SK-N-SH (cell line): Measurements from ENCODE around the gene ZNF677. TPM values are rescaled to one million over a fixed set of nuclear protein-coding genes. Genes with fewer than 3 reads are reported as not detected.
"Not testable (repeated sequence)": the region's sequence is repeated elsewhere in the genome, so short reads cannot be mapped to it uniquely, and the experiment has no call there.

Experiments
- CTCF ChIA-PET: fragments of 300-600, 350-600 bp; formaldehyde crosslinking; extraction: SDS; loops from one replicate; lab custom pipeline; 2021; lab: Yijun Ruan, JAX
- POLR2A ChIA-PET: fragments of 350-600 bp; sonication (Branson Sonifier 250); formaldehyde crosslinking; extraction: SDS; loops from one replicate; lab custom pipeline; 2020; ENCODE audit warnings: antibody characterized with exemption, inconsistent platforms; lab: Yijun Ruan, JAX
- DNase-seq: peaks from one replicate; pipeline ENCODE4 v3.0.0; 2012
- H2AFZ ChIP-seq: fragments of 200-600 bp; sonication (generic); 2 replicates; pipeline ENCODE4 v1.8.1; 2016; ENCODE audit warnings: antibody characterized with exemption, mild to moderate bottlenecking, low read depth
- H3F3A ChIP-seq: fragments of 200-600 bp; sonication (generic); replicated peaks from 2 replicates; pipeline ENCODE3; 2016; ENCODE audit warnings: antibody characterized with exemption, mild to moderate bottlenecking; ENCODE audit not compliant: insufficient read depth
- H3K27ac ChIP-seq, 2 experiments: fragments of 200-500 bp in 1 of 2; fragments of 200-600 bp in 1 of 2; sonication (Bioruptor generic) in 1 of 2; sonication (generic), shearing (Covaris generic) in 1 of 2; 2 replicates each; pipeline versions ENCODE4 v1.5.1 to v1.6.1; 2014 to 2016; ENCODE audit warnings: low read depth in 2 of 2, inconsistent platforms in 1 of 2, low read length in 1 of 2, mild to moderate bottlenecking in 1 of 2, mixed read lengths in 1 of 2
- H3K27me3 ChIP-seq: fragments of 200-600 bp; sonication (generic), shearing (Covaris generic); 2 replicates; pipeline ENCODE4 v1.6.1; 2016; ENCODE audit warnings: mixed run types; ENCODE audit not compliant: insufficient read depth
- H3K36me3 ChIP-seq, 2 experiments: fragments of 200-500 bp in 1 of 2; fragments of 200-600 bp in 1 of 2; sonication (Bioruptor generic) in 1 of 2; sonication (generic) in 1 of 2; replicated peaks in 1 of 2; 2 replicates each; pipeline versions ENCODE3 to v1.5.1; 2014 to 2016; ENCODE audit warnings: low read length in 1 of 2, mild to moderate bottlenecking in 1 of 2; ENCODE audit not compliant: insufficient read depth in 2 of 2, control insufficient read depth in 1 of 2
- H3K4me1 ChIP-seq, 2 experiments: fragments of 200-500 bp in 1 of 2; fragments of 200-600 bp in 1 of 2; sonication (Bioruptor generic) in 1 of 2; sonication (generic), shearing (Covaris generic) in 1 of 2; 2 replicates each; pipeline versions ENCODE4 v1.5.1 to v1.6.1; 2014 to 2016; ENCODE audit warnings: low read depth in 1 of 2, low read length in 1 of 2, mixed run types in 1 of 2; ENCODE audit not compliant: insufficient read depth in 2 of 2, control insufficient read depth in 1 of 2
- H3K4me2 ChIP-seq: fragments of 200-600 bp; sonication (generic), shearing (Covaris generic); 2 replicates; pipeline ENCODE4 v1.6.1; 2017; ENCODE audit warnings: mixed run types
- H3K4me3 ChIP-seq, 2 experiments: fragments of 200-500 bp in 1 of 2; fragments of 200-600 bp in 1 of 2; sonication (Bioruptor generic) in 1 of 2; sonication (generic), shearing (Covaris generic) in 1 of 2; 2 replicates each; pipeline versions ENCODE4 v1.5.1 to v1.8.1; 2014 to 2016; ENCODE audit warnings: low read depth in 2 of 2, inconsistent platforms in 1 of 2, low read length in 1 of 2, mild to moderate bottlenecking in 1 of 2, mixed read lengths in 1 of 2, moderate library complexity in 1 of 2
- H3K79me2 ChIP-seq: fragments of 200-600 bp; sonication (generic); 2 replicates; pipeline ENCODE4 v1.8.1; 2017; ENCODE audit warnings: mild to moderate bottlenecking; ENCODE audit not compliant: insufficient read depth
- H3K9ac ChIP-seq: fragments of 200-600 bp; sonication (generic); 2 replicates; pipeline ENCODE4 v1.6.1; 2017; ENCODE audit warnings: mixed run types
- H3K9me2 ChIP-seq: fragments of 200-600 bp; sonication (generic); 2 replicates; pipeline ENCODE4 v1.6.1; 2017; ENCODE audit warnings: mixed run types
- H3K9me3 ChIP-seq: fragments of 200-600 bp; sonication (generic); 2 replicates; pipeline ENCODE4 v1.6.1; 2017; ENCODE audit warnings: mixed run types, mild to moderate bottlenecking, moderate library complexity
- H4K20me1 ChIP-seq: fragments of 200-600 bp; sonication (generic); 2 replicates; pipeline ENCODE4 v1.6.1; 2017; ENCODE audit warnings: mild to moderate bottlenecking, mixed run types; ENCODE audit not compliant: insufficient read depth
- CHD2 ChIP-seq: fragments of 150-350 bp; IDR thresholded peaks from 2 replicates; pipeline ENCODE4 v1.6.1; 2018; ENCODE audit warnings: low read length; ENCODE audit not compliant: partially characterized antibody
- EP300 ChIP-seq, 2 experiments: IDR thresholded peaks; 2 replicates each; pipeline versions ENCODE4 v1.4.0 to v1.6.1; 2012; ENCODE audit warnings: borderline replicate concordance in 1 of 2, low read depth in 1 of 2, low read length in 1 of 2
- EZH2phosphoT487 ChIP-seq: fragments of 200-600 bp; sonication (generic); IDR thresholded peaks from 2 replicates; pipeline ENCODE4 v1.6.1; 2017; ENCODE audit warnings: low read depth, mixed run types, mild to moderate bottlenecking, antibody characterized with exemption, moderate library complexity, borderline replicate concordance
- FOXJ3 ChIP-seq: sonication (generic); formaldehyde crosslinking; IDR thresholded peaks from 2 replicates; pipeline ENCODE4 v1.5.1; 2020; ENCODE audit warnings: mild to moderate bottlenecking, missing genetic modification reagents
- GABPA ChIP-seq: IDR thresholded peaks from 2 replicates; pipeline ENCODE4 v1.4.0; 2012; ENCODE audit warnings: low read depth, mild to moderate bottlenecking
- GATA2 ChIP-seq: sonication (generic); formaldehyde crosslinking; IDR thresholded peaks from 2 replicates; pipeline ENCODE4 v1.5.0; 2020; ENCODE audit warnings: mild to moderate bottlenecking, missing genetic modification reagents
- PBX3 ChIP-seq: IDR thresholded peaks from 2 replicates; pipeline ENCODE4; 2012
- POLR2AphosphoS5 ChIP-seq: IDR thresholded peaks from 2 replicates; pipeline ENCODE4 v1.6.1; 2012; ENCODE audit warnings: low read depth, low read length
- RAD21 ChIP-seq: IDR thresholded peaks from 2 replicates; pipeline ENCODE4 v1.6.1; 2012; ENCODE audit warnings: mild to moderate bottlenecking, low read length
- RXRA ChIP-seq: IDR thresholded peaks from 2 replicates; pipeline ENCODE4 v1.4.0; 2012; ENCODE audit warnings: low read depth, mild to moderate bottlenecking, borderline replicate concordance
- SIN3A ChIP-seq: IDR thresholded peaks from 2 replicates; pipeline ENCODE4 v1.6.1; 2012; ENCODE audit warnings: low read depth, mild to moderate bottlenecking, low read length, moderate library complexity, borderline replicate concordance
- TAF1 ChIP-seq: IDR thresholded peaks from 2 replicates; pipeline ENCODE4 v1.6.1; 2012; ENCODE audit warnings: low read depth, mild to moderate bottlenecking, low read length, moderate library complexity, borderline replicate concordance
- TCF12 ChIP-seq: IDR thresholded peaks from 2 replicates; pipeline ENCODE4 v1.4.0; 2012
- TEAD4 ChIP-seq: IDR thresholded peaks from 2 replicates; pipeline ENCODE4 v1.4.0; 2012; ENCODE audit warnings: mild to moderate bottlenecking, borderline replicate concordance; ENCODE audit not compliant: insufficient read depth
- USF2 ChIP-seq: fragments of 150-350 bp; IDR thresholded peaks from 2 replicates; pipeline ENCODE4 v1.6.1; 2017; ENCODE audit warnings: antibody characterized with exemption, low read length, low read depth, borderline replicate concordance
- ZBTB33 ChIP-seq: IDR thresholded peaks from 2 replicates; pipeline ENCODE4 v1.4.0; 2012; ENCODE audit warnings: low read depth, borderline replicate concordance
- WGBS: methylation state at CpG from one replicate; pipeline ENCODE4 v1.1.6; 2017; ENCODE audit warnings: low lambda C conversion rate; 5-methylcytosine and 5-hydroxymethylcytosine counted together
- polyA plus RNA-seq, 3 experiments: library from polyadenylated mRNA; depleted of rRNA; stranded (reverse); fragments of >200 nt; gene quantifications; 2 replicates each; pipeline ENCODE4 v1.2.3, GENCODE V29; 2012

ZNF677 gene
- polyA plus RNA-seq, 1 of the 3 experiments (the other 2 are of a cell fraction) = 6.8 TPM

GRCh38 chr19:53192771-53193534 lies 61.7 kb downstream of the ZNF677 start, which contains the start of gene ZNF665 (continued):
- TF ChIP-seq CHD2 = no peak
- no peak for TF ChIP-seq TEAD4
- TF ChIP-seq RXRA = no peak
- no peak for TF ChIP-seq TCF12
- TF ChIP-seq TAF1 = no peak; the same call in 1 of the 2 replicates
- no peak for TF ChIP-seq ZBTB33
- TF ChIP-seq EP300 (IDR thresholded peaks at IDR 0.05; ENCODE audit: borderline replicate concordance in 1 of 2, low read depth in 1 of 2, low read length in 1 of 2) = no peak
- TF ChIP-seq FOXJ3 (CRISPR knock-in tag) = no peak
- peak; percentile 72 for TF ChIP-seq GABPA
- no peak for TF ChIP-seq EZH2phosphoT487
- no peak for TF ChIP-seq USF2
- no peak for TF ChIP-seq PBX3
- TF ChIP-seq POLR2AphosphoS5 = peak; percentile 93
- no peak for TF ChIP-seq RAD21
- TF ChIP-seq GATA2 (CRISPR knock-in tag) = no peak

GRCh38 chr19:53190253-53190652 lies 64.4 kb downstream of the ZNF677 start:
- POLR2A ChIA-PET = no interaction called here
- Histone ChIP-seq H3K4me3 (no peak overlapping the region), H3K9me3 (no peaks in the 10 kb centered on the region), H3F3A (no peaks in the 10 kb centered on the region), H3K4me2 (no peak overlapping the region), H3K79me2 (no peaks in the 10 kb centered on the region; the same call in 1 of the 2 replicates), H4K20me1 (no peaks in the 10 kb centered on the region), H2AFZ (no peak overlapping the region), H3K9ac (no peak overlapping the region), H3K4me1 (peaks cover 0 to 3% of the 10 kb centered on the region in 2 experiments; a peak in 1 of 4 replicates), H3K9me2 (no peaks in the 10 kb centered on the region), H3K36me3 (peaks cover 2 to 6% of the 10 kb centered on the region in 2 experiments), H3K27me3 (no peaks in the 10 kb centered on the region), H3K27ac (no peak overlapping the region)
- CTCF ChIA-PET = interaction anchor here (1.1 kb wide), 1 partner anchor 235 kb away, joined by 3 read pairs; no protein-coding TSS in a partner anchor
- WGBS = 75% methylated on average over 3 of the region's 3 CpGs
- DNase-seq = no peak
- TF ChIP-seq RXRA = no peak
- TF ChIP-seq SIN3A = no peak

DNA sequence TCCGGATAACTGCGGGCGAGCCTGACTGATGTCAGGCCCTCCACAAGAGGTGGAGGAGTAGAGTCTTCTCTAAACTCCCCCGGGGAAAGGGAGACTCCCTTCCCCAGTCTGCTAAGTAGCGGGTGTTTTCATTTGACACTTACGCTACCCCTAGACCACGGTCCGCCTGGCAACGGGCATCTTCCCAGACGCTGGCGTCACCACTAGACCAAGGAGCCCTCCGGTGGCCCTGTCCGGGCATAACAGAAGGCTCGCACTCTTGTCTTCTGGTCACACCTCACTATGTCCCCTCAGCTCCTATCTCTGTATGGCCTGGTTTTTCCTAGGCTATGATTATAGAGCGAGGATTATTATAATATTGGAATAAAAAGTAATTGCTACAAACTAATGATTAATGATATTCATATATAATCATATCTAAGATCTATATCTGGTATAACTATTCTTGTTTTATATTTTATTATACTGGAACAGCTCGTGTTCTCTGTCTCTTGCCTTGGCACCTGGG lies 64.9 kb downstream of the ZNF677 start:
- CTCF ChIA-PET = interaction anchor here (1.1 kb wide), 1 partner anchor 235 kb away, joined by 3 read pairs; no protein-coding TSS in a partner anchor
- H3K9ac ChIP-seq, H3K27me3 ChIP-seq, H3K79me2 ChIP-seq, H3K4me1 ChIP-seq, DNase-seq, H3K9me2 ChIP-seq, POLR2A ChIA-PET, H3K9me3 ChIP-seq, H3F3A ChIP-seq, H3K27ac ChIP-seq, H3K4me3 ChIP-seq, H3K36me3 ChIP-seq, H2AFZ ChIP-seq, H3K4me2 ChIP-seq, H4K20me1 ChIP-seq: not testable (repeated sequence)
- 80% methylated on average over 11 of the region's 16 CpGs for WGBS
